GM18520 (cell line): ENCODE measurements around the gene FLVCR2.

ENCODE experiments used
- ATAC-seq: cut with Tn5 transposase; IDR thresholded peaks from one replicate; pipeline ENCODE4 v1.9.1; 2021; ENCODE audit not compliant: unreplicated experiment

Gene FLVCR2

GRCh38 chr14:75578102-75578785, at the start of gene FLVCR2:
FLVCR2 (plus strand) TSS chr14:75578620; CDS start chr14:75578973, 353 bp downstream.
- ATAC-seq = no peak

GRCh38 chr14:75531256-75531655, 47.2 kb upstream of the FLVCR2 start:
- no peak for ATAC-seq

GRCh38 chr14:75531660-75532317, 46.6 kb upstream of the FLVCR2 start:
- ATAC-seq = no peak

GRCh38 chr14:75533791-75534555, 44.4 kb upstream of the FLVCR2 start:
- no peak for ATAC-seq

GRCh38 chr14:75535164-75535898, 43.1 kb upstream of the FLVCR2 start:
- no peak for ATAC-seq

- no peak for ATAC-seq
Measured at GRCh38 chr14:75537071-75537470, 41.3 kb upstream of the FLVCR2 start.

- ATAC-seq = no peak
Measured at GRCh38 chr14:75539162-75539560, 39.3 kb upstream of the FLVCR2 start.

- peak; percentile 50 for ATAC-seq
Measured at GRCh38 chr14:75539561-75540478, 38.6 kb upstream of the FLVCR2 start.

- no peak for ATAC-seq
Measured at GRCh38 chr14:75540479-75540851, 38.0 kb upstream of the FLVCR2 start.

- ATAC-seq = peak; percentile 50
Measured at GRCh38 chr14:75542588-75543091, 35.8 kb upstream of the FLVCR2 start.

- ATAC-seq = peak; percentile 0
Measured at GRCh38 chr14:75543253-75543652, 35.2 kb upstream of the FLVCR2 start.

GRCh38 chr14:75543786-75544185, 34.6 kb upstream of the FLVCR2 start:
- ATAC-seq = no peak

GRCh38 chr14:75545907-75546306, 32.5 kb upstream of the FLVCR2 start:
- ATAC-seq = no peak

- no peak for ATAC-seq
Measured at GRCh38 chr14:75547552-75548250, 30.7 kb upstream of the FLVCR2 start.

GRCh38 chr14:75548544-75548943, 29.9 kb upstream of the FLVCR2 start:
- no peak for ATAC-seq

- ATAC-seq = peak; percentile 58
Measured at GRCh38 chr14:75549169-75549568, 29.3 kb upstream of the FLVCR2 start.

- no peak for ATAC-seq
Measured at GRCh38 chr14:75551021-75551420, 27.4 kb upstream of the FLVCR2 start.

- no peak for ATAC-seq
Measured at GRCh38 chr14:75553157-75553556, 25.3 kb upstream of the FLVCR2 start.

- ATAC-seq = no peak
Measured at GRCh38 chr14:75553761-75554364, 24.6 kb upstream of the FLVCR2 start.
